Colonic mucosa (tissue), 4 donors: Measurements from ENCODE around the gene ARHGAP10. TPM values are rescaled to one million over a fixed set of nuclear protein-coding genes. Genes with fewer than 3 reads are reported as not detected.

Source experiments
- DNase-seq: peaks from one replicate; pipeline ENCODE4 v3.0.0-alpha.2; 2020
- H3K27ac ChIP-seq: fragments of 200-600 bp; one replicate; pipeline ENCODE4 v1.8.0; 2021
- H3K27me3 ChIP-seq: fragments of 200-600 bp; one replicate; pipeline ENCODE4 v1.8.0; 2021
- H3K36me3 ChIP-seq: fragments of 200-600 bp; one replicate; pipeline ENCODE4 v1.8.0; 2021
- H3K4me1 ChIP-seq: fragments of 200-600 bp; one replicate; pipeline ENCODE4 v1.8.0; 2021; ENCODE audit warnings: mild to moderate bottlenecking
- H3K4me3 ChIP-seq: fragments of 200-600 bp; one replicate; pipeline ENCODE4 v1.8.0; 2021
- H3K9ac ChIP-seq, 2 donors: one replicate each; pipeline ENCODE4 v1.7.0; 2013; ENCODE audit warnings: control low read depth in 2 of 2, low read depth in 2 of 2, low read length in 2 of 2
- H3K9me3 ChIP-seq: fragments of 200-600 bp; one replicate; pipeline ENCODE4 v1.8.0; 2021
- intact Hi-C: fragments of 100-400 bp; cut with DNase I; formaldehyde crosslinking; loops from one replicate; pipeline ENCODE4 v1.14.1; 2022
- total RNA-seq, 2 donors: library from RNA; stranded (reverse); fragmentation: NEBNext Ultra II Directional in 1 of 2; extraction: Animal tissue kit (Norgen Biotek cat#: 25700) in 1 of 2; gene quantifications; one replicate each; pipeline ENCODE4 v1.2.1, GENCODE V29; 2021
- TF ChIP-seq, protein P1 (sequence below): fragments of 200-600 bp; IDR thresholded peaks from one replicate; pipeline ENCODE4 v1.8.0; 2022; ENCODE audit warnings: antibody characterized with exemption, mild to moderate bottlenecking
- donor health status: healthy.
- donor health status: DM: no; HTN: no; CAD: no.
- donor health status: DM: no; HTN: no; CAD: no.

Gene ARHGAP10
- total RNA-seq, 2 donors from 2014 or later = 4.4 to 7.1 TPM

DNA sequence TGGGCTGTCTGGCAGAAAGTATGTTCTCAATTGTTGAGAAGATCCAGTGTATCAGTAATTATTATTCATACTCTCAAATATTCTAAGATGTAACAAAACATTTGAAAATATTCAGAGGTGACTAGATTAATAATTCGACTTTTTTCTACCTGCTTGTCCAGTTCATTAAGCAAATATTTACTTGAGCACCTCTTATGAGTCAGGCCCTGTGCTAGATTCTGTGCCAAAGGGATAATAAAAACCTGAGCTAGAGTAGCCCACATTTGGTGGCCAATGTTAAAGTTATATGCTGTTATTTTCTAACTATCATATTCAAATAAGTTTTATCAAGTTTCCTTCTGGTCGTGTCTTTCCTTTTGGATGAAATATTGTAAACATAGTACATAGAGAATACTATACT is 58.5 kb downstream of the ARHGAP10 start:
- Histone ChIP-seq H3K4me3 (no peak overlapping the region), H3K27me3 (no peaks in the 10 kb centered on the region), H3K27ac (no peak overlapping the region), H3K36me3 (no peaks in the 10 kb centered on the region), H3K4me1 (no peaks in the 10 kb centered on the region), H3K9ac (no peak overlapping the region), H3K9me3 (no peaks in the 10 kb centered on the region)
- no peak for DNase-seq
- TF ChIP-seq, protein P1, sequence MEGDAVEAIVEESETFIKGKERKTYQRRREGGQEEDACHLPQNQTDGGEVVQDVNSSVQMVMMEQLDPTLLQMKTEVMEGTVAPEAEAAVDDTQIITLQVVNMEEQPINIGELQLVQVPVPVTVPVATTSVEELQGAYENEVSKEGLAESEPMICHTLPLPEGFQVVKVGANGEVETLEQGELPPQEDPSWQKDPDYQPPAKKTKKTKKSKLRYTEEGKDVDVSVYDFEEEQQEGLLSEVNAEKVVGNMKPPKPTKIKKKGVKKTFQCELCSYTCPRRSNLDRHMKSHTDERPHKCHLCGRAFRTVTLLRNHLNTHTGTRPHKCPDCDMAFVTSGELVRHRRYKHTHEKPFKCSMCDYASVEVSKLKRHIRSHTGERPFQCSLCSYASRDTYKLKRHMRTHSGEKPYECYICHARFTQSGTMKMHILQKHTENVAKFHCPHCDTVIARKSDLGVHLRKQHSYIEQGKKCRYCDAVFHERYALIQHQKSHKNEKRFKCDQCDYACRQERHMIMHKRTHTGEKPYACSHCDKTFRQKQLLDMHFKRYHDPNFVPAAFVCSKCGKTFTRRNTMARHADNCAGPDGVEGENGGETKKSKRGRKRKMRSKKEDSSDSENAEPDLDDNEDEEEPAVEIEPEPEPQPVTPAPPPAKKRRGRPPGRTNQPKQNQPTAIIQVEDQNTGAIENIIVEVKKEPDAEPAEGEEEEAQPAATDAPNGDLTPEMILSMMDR = no peak
- intact Hi-C loops = no loop called here

DNA sequence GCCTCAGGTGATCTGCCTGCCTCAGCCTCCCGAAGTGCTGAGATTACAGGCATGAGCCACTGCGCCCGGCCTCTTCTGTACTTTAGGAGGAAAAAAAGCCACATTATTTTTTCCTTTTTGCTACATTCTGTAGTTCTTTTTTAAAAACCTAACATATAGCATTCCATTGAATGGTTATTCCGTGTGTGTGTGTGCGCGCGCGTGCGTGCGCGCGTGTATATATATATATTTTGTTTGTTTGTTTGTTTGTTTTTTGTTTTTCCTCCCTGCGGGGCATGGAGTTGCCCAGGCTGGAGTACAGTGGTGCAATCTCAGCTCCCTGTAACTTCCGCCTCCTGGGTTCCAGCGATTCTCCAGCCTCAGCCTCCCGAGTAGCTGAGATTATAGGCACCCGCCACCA is 59.5 kb downstream of the ARHGAP10 start:
- Histone ChIP-seq H3K9me3 (no peaks in the 10 kb centered on the region), H3K9ac (no peak overlapping the region), H3K27me3 (no peaks in the 10 kb centered on the region), H3K36me3 (no peaks in the 10 kb centered on the region), H3K4me3 (no peak overlapping the region), H3K4me1 (no peaks in the 10 kb centered on the region), H3K27ac (no peak overlapping the region)
- intact Hi-C loops = no loop called here
- TF ChIP-seq, protein P1 = no peak
- no peak for DNase-seq

DNA sequence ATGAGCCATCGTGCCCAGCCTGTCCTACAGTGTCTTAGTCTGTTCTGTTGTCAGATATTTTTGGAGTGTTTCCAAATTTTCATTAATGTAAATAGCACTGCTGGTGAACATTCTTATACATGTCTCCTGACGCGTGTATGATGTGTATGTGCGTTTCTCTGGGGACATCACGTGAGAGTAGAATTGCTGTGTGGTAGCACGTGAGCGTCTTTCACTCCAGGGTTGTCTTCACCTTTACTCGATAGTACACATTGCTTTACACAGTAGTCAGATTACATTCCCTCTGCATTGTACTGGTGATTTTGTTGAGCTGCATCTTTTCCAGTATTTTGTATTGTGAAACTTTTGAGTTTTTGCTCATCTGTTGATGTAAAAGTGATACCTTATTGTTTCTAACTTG is 60.0 kb downstream of the ARHGAP10 start:
- no peaks in the 10 kb centered on the region for H3K9me3 ChIP-seq
- intact Hi-C loops = no loop called here
- no peak overlapping the region for H3K27ac ChIP-seq
- H3K4me3 ChIP-seq = no peak overlapping the region
- no peak for DNase-seq
- TF ChIP-seq, protein P1 = no peak
- H3K9ac ChIP-seq = no peak overlapping the region
- no peaks in the 10 kb centered on the region for H3K27me3 ChIP-seq
- no peaks in the 10 kb centered on the region for H3K4me1 ChIP-seq
- no peaks in the 10 kb centered on the region for H3K36me3 ChIP-seq

DNA sequence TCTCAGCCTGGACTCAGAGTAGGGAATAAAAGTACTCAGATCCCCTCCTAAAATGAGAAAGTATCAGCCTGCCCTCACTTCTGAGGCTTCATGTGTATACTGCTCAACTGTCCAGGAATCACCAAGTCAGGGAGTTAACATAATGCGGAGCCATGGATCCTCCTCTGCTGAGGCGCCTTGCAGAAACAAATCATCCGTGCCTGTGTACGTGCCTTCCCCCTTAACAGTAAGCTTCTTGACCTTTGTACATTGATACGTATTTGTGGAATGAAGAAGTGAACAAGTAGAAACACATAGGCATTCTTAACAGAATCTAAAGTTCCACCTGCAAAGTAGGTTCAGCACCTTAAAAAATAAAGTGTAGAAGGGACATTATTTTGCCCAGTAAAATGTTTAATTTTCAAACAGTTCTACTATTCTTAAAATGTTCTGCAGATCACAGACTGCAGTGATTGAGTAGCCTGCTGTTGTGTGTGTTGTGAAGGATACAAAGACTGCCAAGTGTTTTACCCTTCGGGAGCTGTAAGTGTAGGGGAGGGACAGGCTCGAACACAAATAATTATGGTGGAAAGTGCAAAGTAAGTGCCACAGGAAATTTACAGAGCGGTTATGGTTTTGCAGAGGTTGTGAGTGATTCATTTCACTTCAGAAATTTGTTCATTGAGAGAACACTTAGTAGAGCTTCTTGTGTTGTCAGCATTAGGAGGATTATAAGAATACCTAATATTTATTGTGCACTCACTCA is 61.9 kb downstream of the ARHGAP10 start:
- H3K27ac ChIP-seq = no peak overlapping the region
- no peak for DNase-seq
- no peak overlapping the region for H3K9ac ChIP-seq
- no peaks in the 10 kb centered on the region for H3K4me1 ChIP-seq
- H3K9me3 ChIP-seq = no peaks in the 10 kb centered on the region
- H3K27me3 ChIP-seq = no peaks in the 10 kb centered on the region
- TF ChIP-seq, protein P1 = no peak
- H3K4me3 ChIP-seq = no peak overlapping the region
- no peaks in the 10 kb centered on the region for H3K36me3 ChIP-seq
- intact Hi-C loops = no loop called here

DNA sequence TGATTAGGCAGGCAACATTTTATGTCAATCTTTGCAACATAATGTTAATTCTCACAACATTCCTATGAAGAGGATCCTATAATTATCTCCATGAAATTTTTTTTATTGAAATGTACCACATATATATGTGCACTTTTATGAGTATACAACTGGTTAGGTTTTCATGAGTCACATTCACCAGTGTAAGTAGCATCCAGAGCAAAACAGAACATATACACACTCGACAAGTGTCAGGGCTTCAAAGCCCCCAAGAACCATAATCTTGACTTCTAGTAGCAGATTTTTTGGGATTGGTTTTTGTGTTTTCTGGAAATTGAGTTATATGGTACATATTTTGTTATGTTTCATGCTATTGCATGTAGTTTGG is 62.4 kb downstream of the ARHGAP10 start:
- Histone ChIP-seq H3K9me3 (no peaks in the 10 kb centered on the region), H3K4me1 (no peaks in the 10 kb centered on the region), H3K9ac (no peak overlapping the region), H3K27me3 (no peaks in the 10 kb centered on the region), H3K36me3 (no peaks in the 10 kb centered on the region), H3K4me3 (no peak overlapping the region), H3K27ac (no peak overlapping the region)
- DNase-seq = no peak
- intact Hi-C loops = no loop called here
- TF ChIP-seq, protein P1 = no peak
